ENCODE results near the gene NGRN. TPM values are rescaled to one million over a fixed set of nuclear protein-coding genes. Genes with fewer than 3 reads are reported as not detected.

The NGRN gene
- total RNA-seq, result 10 to 100 TPM; 22.8 to 36.5 TPM

DNA sequence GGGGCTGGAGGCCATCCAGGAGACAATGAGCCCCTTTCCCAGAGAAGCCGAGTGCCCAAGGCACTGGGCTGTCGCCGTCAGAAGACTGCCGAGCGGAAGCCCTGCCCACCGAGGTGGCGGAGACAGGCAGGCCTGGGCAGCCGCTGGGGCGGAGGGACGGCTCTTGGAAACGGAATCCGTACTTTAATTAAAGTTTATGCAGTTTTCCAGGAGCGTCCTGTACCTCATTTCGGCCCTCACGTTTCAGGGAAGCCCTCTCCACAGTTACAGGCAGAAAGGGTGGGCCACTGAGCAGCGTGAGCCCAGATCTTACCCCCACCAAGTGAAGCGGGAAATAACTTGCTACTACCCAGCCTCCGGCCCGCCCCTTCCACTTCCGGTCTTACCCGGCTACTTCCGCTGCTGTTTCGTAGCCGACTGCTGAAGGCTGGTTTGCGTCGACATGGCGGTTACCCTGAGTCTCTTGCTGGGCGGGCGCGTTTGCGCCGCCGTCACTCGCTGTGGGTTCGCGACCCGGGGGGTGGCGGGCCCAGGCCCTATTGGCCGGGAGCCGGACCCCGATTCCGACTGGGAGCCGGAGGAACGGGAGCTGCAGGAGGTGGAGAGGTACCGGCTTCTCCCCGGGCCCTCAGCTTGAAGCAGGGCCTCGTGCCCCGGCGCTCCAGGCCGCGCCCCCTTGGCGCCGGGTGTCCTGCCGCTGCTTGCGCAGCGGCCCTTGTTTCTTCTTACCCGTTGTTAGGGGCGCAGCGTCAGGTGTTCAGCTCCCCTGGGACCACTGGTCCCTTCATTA, at the start of gene NGRN:
Gene NGRN (plus strand): TSS at position 402 of the 790 bp plus-strand sequence. CDS start 41 bp downstream, at position 443.
- H3K9me3 Mint-ChIP-seq, result no peaks in the 10 kb centered on the region
- H3K27ac Mint-ChIP-seq, result peak within 1 kb of the TSS; percentile 90 to 96
- peak; percentile 96 for DNase-seq (ENCODE audit: low spot score)
- H3K27me3 Mint-ChIP-seq, result no peaks in the 10 kb centered on the region
- peak within 1 kb of the TSS; percentile 98 for H3K4me3 Mint-ChIP-seq
- peaks cover 21% of the 10 kb centered on the region for H3K36me3 Mint-ChIP-seq
- H3K4me1 Mint-ChIP-seq (ENCODE audit: low read depth in 2 of 2), result peaks cover 35 to 43% of the 10 kb centered on the region in 2 donors
- peak; percentile 95 to 96 for ATAC-seq

GRCh38 chr15:90217671-90218394, 47.6 kb upstream of the NGRN start:
- H3K4me1 Mint-ChIP-seq (ENCODE audit: low read depth in 2 of 2), result peaks cover 0 to 7% of the 10 kb centered on the region in 2 donors
- H3K9me3 Mint-ChIP-seq, result no peaks in the 10 kb centered on the region
- no peaks in the 10 kb centered on the region for H3K27me3 Mint-ChIP-seq
- no peak overlapping the region for H3K4me3 Mint-ChIP-seq
- H3K36me3 Mint-ChIP-seq, result no peaks in the 10 kb centered on the region
- DNase-seq (ENCODE audit: low spot score), result no peak
- no peak for ATAC-seq
- no peak overlapping the region for H3K27ac Mint-ChIP-seq

- no peak overlapping the region for H3K4me3 Mint-ChIP-seq
- no peaks in the 10 kb centered on the region for H3K36me3 Mint-ChIP-seq
- H3K27me3 Mint-ChIP-seq, result no peaks in the 10 kb centered on the region
- DNase-seq (ENCODE audit: low spot score) (no peak), ATAC-seq (peak; percentile 69 to 81)
- no peak overlapping the region for H3K27ac Mint-ChIP-seq
- H3K9me3 Mint-ChIP-seq, result no peaks in the 10 kb centered on the region
- peaks cover 0 to 7% of the 10 kb centered on the region in 2 donors for H3K4me1 Mint-ChIP-seq (ENCODE audit: low read depth in 2 of 2)
Observed at GRCh38 chr15:90219421-90220141, 45.9 kb upstream of the NGRN start.

- no peak for ATAC-seq
- Mint-ChIP-seq H3K27me3 (no peaks in the 10 kb centered on the region), H3K4me1 (ENCODE audit: low read depth in 2 of 2) (no peaks in the 10 kb centered on the region), H3K36me3 (no peaks in the 10 kb centered on the region), H3K4me3 (no peak overlapping the region), H3K9me3 (no peaks in the 10 kb centered on the region), H3K27ac (no peak overlapping the region)
- no peak for DNase-seq (ENCODE audit: low spot score)
Observed at GRCh38 chr15:90221246-90221900, 44.1 kb upstream of the NGRN start.

- no peaks in the 10 kb centered on the region for H3K9me3 Mint-ChIP-seq
- H3K27ac Mint-ChIP-seq, result no peak overlapping the region
Observed at GRCh38 chr15:90222547-90222946, 42.9 kb upstream of the NGRN start.

DNA sequence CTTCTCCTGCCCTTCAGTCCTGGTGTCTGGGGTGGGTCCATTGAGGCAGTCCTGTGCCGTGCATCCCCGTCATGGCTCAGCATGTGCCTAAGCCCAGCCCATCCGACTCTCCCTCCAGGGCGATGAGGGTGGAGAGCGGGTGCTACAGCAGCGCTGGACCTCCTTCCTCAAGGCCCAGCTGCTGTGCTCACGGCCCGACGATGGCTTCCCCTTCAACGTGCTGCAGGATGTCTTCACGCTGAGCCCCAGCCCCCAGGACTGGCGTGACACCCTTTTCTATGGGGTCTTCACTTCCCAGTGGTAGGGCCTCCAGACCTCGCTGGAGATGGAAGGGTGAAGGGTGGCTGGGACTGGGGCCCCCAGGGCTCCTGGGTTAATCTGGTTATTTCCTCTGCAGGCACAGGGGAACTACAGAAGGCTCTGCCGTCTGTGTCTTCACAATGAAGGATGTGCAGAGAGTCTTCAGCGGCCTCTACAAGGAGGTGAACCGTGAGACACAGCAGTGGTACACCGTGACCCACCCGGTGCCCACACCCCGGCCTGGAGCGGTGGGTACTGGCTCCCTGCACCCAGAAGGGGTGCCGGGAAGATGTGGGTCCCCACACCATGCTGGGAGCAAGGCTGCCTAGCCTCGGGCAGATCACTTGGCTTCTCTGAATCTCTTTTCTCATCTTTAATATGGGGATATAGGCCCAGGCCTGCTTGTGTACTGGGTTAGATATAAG, 41.9 kb upstream of the NGRN start:
- no peaks in the 10 kb centered on the region for H3K4me1 Mint-ChIP-seq (ENCODE audit: low read depth in 2 of 2)
- no peak for ATAC-seq
- H3K36me3 Mint-ChIP-seq, result no peaks in the 10 kb centered on the region
- no peak for DNase-seq (ENCODE audit: low spot score)
- H3K27ac Mint-ChIP-seq, result no peak overlapping the region
- no peaks in the 10 kb centered on the region for H3K27me3 Mint-ChIP-seq
- no peak overlapping the region for H3K4me3 Mint-ChIP-seq
- H3K9me3 Mint-ChIP-seq, result no peaks in the 10 kb centered on the region

More at GRCh38 chr15:90222547-90222946, 42.9 kb upstream of the NGRN start:
- ATAC-seq (no peak), DNase-seq (ENCODE audit: low spot score) (no peak)
- H3K4me1 Mint-ChIP-seq (ENCODE audit: low read depth in 2 of 2), result no peaks in the 10 kb centered on the region
- H3K36me3 Mint-ChIP-seq, result no peaks in the 10 kb centered on the region
- H3K27me3 Mint-ChIP-seq, result no peaks in the 10 kb centered on the region
- H3K4me3 Mint-ChIP-seq, result no peak overlapping the region

DNA sequence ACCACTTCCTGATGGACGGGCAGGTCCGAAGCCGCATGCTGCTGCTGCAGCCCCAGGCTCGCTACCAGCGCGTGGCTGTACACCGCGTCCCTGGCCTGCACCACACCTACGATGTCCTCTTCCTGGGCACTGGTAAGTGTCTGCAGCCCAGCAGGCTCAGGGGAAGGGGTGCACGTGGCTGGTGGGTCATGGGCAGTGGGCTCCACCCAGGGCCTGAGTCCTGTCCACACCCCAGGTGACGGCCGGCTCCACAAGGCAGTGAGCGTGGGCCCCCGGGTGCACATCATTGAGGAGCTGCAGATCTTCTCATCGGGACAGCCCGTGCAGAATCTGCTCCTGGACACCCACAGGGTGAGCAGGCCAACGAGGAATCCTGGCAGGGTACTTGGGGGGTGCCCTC, 40.4 kb upstream of the NGRN start:
- H3K36me3 Mint-ChIP-seq, result peaks cover 3% of the 10 kb centered on the region

DNA sequence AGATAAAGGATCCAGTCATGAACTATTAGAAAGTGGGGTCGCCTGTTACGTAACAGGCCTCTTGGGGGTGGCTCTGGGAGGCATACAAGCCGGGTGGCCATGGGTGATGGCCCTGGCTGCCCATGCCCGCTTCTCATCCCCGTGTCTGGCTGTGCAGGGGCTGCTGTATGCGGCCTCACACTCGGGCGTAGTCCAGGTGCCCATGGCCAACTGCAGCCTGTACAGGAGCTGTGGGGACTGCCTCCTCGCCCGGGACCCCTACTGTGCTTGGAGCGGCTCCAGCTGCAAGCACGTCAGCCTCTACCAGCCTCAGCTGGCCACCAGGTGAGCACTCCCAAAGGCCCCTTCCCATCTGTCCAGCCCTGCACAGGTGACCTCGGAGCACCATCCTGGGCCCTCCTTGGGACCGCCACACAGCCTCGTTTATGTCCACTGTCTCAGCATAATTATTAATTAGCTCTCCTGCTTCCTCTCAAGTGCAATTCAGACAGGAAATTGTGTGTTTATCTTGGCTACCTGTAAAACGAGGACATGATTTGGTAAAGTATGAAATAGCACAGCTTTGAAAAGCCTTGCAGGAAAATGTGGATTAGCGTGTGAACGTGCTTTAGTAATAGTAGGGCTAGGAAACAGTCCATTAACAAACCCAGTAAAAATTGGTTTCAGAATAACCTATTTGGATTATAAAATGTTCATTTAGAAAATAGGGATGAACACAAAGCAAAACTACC, 39.8 kb upstream of the NGRN start:
- DNase-seq (ENCODE audit: low spot score), result no peak
- no peak overlapping the region for H3K27ac Mint-ChIP-seq
- peaks cover 4% of the 10 kb centered on the region for H3K36me3 Mint-ChIP-seq
- no peaks in the 10 kb centered on the region for H3K27me3 Mint-ChIP-seq
- no peak overlapping the region for H3K4me3 Mint-ChIP-seq
- peaks cover 3 to 6% of the 10 kb centered on the region in 2 donors for H3K4me1 Mint-ChIP-seq (ENCODE audit: low read depth in 2 of 2)
- ATAC-seq, result no peak
- H3K9me3 Mint-ChIP-seq, result no peaks in the 10 kb centered on the region

More for the DNA sequence above, 40.4 kb upstream of the NGRN start:
- Mint-ChIP-seq H3K27ac (no peak overlapping the region), H3K4me3 (no peak overlapping the region), H3K9me3 (no peaks in the 10 kb centered on the region), H3K4me1 (ENCODE audit: low read depth in 2 of 2) (peaks cover 2 to 3% of the 10 kb centered on the region in 2 donors), H3K27me3 (no peaks in the 10 kb centered on the region)
- ATAC-seq (no peak), DNase-seq (ENCODE audit: low spot score) (no peak)

GRCh38 chr15:90227336-90227735, 38.1 kb upstream of the NGRN start:
- DNase-seq (ENCODE audit: low spot score), result no peak
- peaks cover 14 to 22% of the 10 kb centered on the region in 2 donors for H3K4me1 Mint-ChIP-seq (ENCODE audit: low read depth in 2 of 2)
- ATAC-seq, result no peak
- no peak overlapping the region for H3K4me3 Mint-ChIP-seq
- no peaks in the 10 kb centered on the region for H3K27me3 Mint-ChIP-seq
- H3K27ac Mint-ChIP-seq, result no peak overlapping the region
- H3K36me3 Mint-ChIP-seq, result peaks cover 4% of the 10 kb centered on the region
- H3K9me3 Mint-ChIP-seq, result no peaks in the 10 kb centered on the region

GRCh38 chr15:90227816-90228772, 37.4 kb upstream of the NGRN start:
- H3K4me3 Mint-ChIP-seq, result no peak overlapping the region
- ATAC-seq (no peak), DNase-seq (ENCODE audit: low spot score) (no peak)
- H3K27me3 Mint-ChIP-seq, result no peaks in the 10 kb centered on the region
- peaks cover 4% of the 10 kb centered on the region for H3K36me3 Mint-ChIP-seq
- peaks cover 20 to 30% of the 10 kb centered on the region in 2 donors for H3K4me1 Mint-ChIP-seq (ENCODE audit: low read depth in 2 of 2)
- H3K9me3 Mint-ChIP-seq, result no peaks in the 10 kb centered on the region
- H3K27ac Mint-ChIP-seq, result no peak overlapping the region

DNA sequence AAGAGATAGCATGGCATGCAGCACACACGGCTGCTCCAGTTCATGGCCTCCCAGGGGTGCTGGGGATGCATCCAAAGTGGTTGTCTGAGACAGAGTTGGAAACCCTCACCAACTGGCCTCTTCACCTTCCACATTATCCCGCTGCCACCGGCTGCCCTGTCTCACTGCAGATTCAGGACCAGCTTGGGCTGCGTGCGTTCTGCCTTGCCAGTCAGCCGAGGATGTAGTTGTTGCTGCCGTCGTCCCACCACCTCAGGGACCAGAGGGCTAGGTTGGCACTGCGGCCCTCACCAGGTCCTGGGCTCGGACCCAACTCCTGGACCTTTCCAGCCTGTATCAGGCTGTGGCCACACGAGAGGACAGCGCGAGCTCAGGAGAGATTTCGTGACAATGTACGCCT, 36.5 kb upstream of the NGRN start:
- Mint-ChIP-seq H3K36me3 (peaks cover 4% of the 10 kb centered on the region), H3K4me3 (no peak overlapping the region), H3K27ac (peak overlapping the region in 1 of 2 donors; percentile 93), H3K27me3 (no peaks in the 10 kb centered on the region), H3K4me1 (ENCODE audit: low read depth in 2 of 2) (peaks cover 20 to 30% of the 10 kb centered on the region in 2 donors), H3K9me3 (no peaks in the 10 kb centered on the region)
- no peak for DNase-seq (ENCODE audit: low spot score)
- ATAC-seq, result no peak

All from natural killer cell treated with Interleukin-12 subunit alpha and Interleukin-12 subunit beta and Interleukin-15 and Interleukin-18, amount 100 ng/mL, for 72 hours (primary cell).